Adipocyte (in vitro differentiated cells): Measurements from ENCODE around the gene PPIP5K2.
"Not testable (repeated sequence)": the region's sequence is repeated elsewhere in the genome, so short reads cannot be mapped to it uniquely, and the experiment has no call there.

Experiments used
- DNase-seq: peaks from one replicate; pipeline ENCODE4 v3.0.0-alpha.2; 2015; ENCODE audit warnings: low read depth
- H3K27me3 ChIP-seq: replicated peaks from 2 replicates; pipeline ENCODE4 v1.7.0; 2013; ENCODE audit warnings: mild to moderate bottlenecking, low read length, moderate library complexity; ENCODE audit not compliant: control insufficient read depth, insufficient read depth
- H3K36me3 ChIP-seq: 2 replicates; pipeline ENCODE4 v1.7.0; 2013; ENCODE audit warnings: low read length, mild to moderate bottlenecking, moderate library complexity; ENCODE audit not compliant: control insufficient read depth, insufficient read depth, severe bottlenecking
- H3K4me1 ChIP-seq: 2 replicates; pipeline ENCODE4 v1.7.0; 2013; ENCODE audit warnings: mild to moderate bottlenecking, low read length, moderate library complexity; ENCODE audit not compliant: control insufficient read depth, insufficient read depth
- H3K4me3 ChIP-seq: 2 replicates; pipeline ENCODE4 v1.7.0; 2013; ENCODE audit warnings: mild to moderate bottlenecking, low read length, moderate library complexity
- H3K9ac ChIP-seq: 2 replicates; pipeline ENCODE4 v1.7.0; 2013; ENCODE audit warnings: mild to moderate bottlenecking, low read length, moderate library complexity
- H3K9me3 ChIP-seq: 2 replicates; pipeline ENCODE4 v1.7.0; 2013; ENCODE audit warnings: mild to moderate bottlenecking, low read length, moderate library complexity; ENCODE audit not compliant: control insufficient read depth

PPIP5K2 gene

DNA sequence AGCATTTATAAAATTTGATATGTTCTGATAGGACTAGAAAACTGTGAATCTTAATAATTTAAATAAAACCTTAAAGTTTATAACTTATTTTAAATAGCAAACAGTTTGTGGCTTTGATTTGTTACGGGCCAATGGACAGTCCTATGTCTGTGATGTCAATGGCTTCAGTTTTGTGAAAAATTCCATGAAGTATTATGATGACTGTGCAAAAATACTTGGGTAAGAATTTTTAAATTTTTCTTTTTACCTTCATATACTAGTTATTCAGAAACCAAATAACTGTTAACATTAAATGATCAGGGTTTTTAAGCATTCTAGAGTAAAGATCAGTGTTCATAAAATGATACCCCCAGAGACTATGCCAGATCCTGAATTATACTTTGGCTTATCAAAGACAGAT, 31.1 kb downstream of the PPIP5K2 start:
- no peak for DNase-seq
- Histone ChIP-seq H3K36me3 (peaks cover 41% of the 10 kb centered on the region), H3K4me3 (no peak overlapping the region), H3K4me1 (no peaks in the 10 kb centered on the region), H3K27me3 (no peaks in the 10 kb centered on the region), H3K9me3 (no peaks in the 10 kb centered on the region), H3K9ac (no peak overlapping the region)

DNA sequence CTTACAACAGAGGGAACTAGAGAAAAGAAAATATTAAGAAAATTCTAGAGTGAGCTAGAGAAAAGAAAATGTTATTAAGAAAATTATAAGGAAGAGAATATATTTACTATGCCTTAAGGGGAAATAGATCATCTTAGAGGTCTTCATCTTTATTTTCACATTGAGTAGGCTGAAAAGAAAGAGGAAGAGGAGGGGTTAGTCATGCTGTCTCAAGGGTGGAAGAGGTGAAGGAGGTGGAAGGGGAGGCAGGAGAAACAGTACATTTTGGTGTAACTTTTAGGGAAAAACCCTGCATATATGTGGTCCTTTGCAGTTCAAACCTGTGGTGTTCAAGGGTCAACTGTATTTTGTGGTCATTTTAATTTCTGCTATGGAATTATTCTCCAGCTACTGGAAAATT, 46.6 kb downstream of the PPIP5K2 start:
- Histone ChIP-seq H3K27me3 (no peaks in the 10 kb centered on the region), H3K36me3 (peaks cover 36% of the 10 kb centered on the region)

DNA sequence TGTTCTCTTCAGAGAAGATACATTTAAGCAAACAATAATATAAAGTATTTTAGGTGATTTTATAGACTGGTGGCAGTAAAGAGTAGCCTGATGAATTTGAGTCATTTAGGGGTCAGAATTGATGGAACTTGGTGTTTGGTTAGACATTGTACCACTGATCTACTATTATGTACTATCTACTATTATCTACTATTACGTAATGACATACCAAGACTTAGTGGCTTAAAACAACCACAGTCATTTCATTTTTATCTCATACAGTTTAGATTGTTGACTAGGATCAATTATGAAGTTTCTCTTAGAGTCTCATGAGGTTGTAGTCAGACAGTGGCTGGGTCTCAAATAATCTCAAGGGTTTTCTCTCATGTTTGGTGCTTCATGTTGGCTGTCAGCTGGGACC, 54.0 kb downstream of the PPIP5K2 start:
- peaks cover 28% of the 10 kb centered on the region for H3K36me3 ChIP-seq

More for the DNA sequence above, 46.6 kb downstream of the PPIP5K2 start:
- no peak overlapping the region for H3K4me3 ChIP-seq
- no peaks in the 10 kb centered on the region for H3K9me3 ChIP-seq
- DNase-seq, result no peak
- no peak overlapping the region for H3K9ac ChIP-seq
- no peaks in the 10 kb centered on the region for H3K4me1 ChIP-seq

DNA sequence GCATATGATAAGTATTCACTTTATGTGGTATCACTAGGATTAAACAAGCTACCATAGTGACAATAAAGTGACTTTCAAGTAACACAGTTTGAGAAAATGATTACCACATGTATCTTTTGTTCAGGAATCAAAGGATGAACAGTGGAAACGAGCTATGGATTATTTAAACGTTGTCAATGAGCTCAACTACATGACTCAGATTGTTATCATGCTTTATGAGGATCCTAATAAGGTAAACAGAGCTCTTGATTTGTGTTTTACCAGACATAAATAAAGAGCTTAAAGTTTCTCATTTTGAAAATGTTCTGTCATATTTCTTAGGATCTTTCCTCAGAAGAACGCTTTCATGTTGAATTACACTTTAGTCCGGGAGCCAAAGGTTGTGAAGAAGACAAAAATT, 57.4 kb downstream of the PPIP5K2 start:
- H3K36me3 ChIP-seq, result peaks cover 44% of the 10 kb centered on the region
- no peaks in the 10 kb centered on the region for H3K27me3 ChIP-seq
- H3K4me3 ChIP-seq, result no peak overlapping the region
- no peak overlapping the region for H3K9ac ChIP-seq
- H3K9me3 ChIP-seq, result no peaks in the 10 kb centered on the region
- no peak for DNase-seq
- H3K4me1 ChIP-seq, result no peaks in the 10 kb centered on the region

More for the DNA sequence above, 54.0 kb downstream of the PPIP5K2 start:
- no peaks in the 10 kb centered on the region for H3K4me1 ChIP-seq
- no peak for DNase-seq
- H3K4me3 ChIP-seq, result no peak overlapping the region
- H3K9me3 ChIP-seq, result no peaks in the 10 kb centered on the region
- H3K27me3 ChIP-seq, result no peaks in the 10 kb centered on the region
- no peak overlapping the region for H3K9ac ChIP-seq

DNA sequence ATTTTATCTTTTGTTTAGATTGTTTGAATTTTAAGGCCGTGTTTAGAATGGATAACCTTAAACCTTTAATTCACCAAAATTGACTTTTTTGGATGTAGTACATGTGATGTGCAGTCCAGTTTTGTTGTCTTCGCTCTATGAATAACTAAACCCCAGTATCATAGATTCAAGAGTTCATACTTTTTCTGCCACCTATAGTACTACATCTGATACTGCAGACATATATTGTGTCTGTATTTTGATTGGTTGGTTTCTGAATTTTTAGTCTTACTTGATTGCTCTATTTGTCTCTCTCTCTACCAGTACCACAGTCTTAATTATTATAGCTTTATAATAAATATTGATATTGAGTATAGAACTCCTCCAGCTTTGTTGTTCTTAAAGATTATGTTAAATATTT, 58.1 kb downstream of the PPIP5K2 start:
- H3K4me3 ChIP-seq, result no peak overlapping the region
- DNase-seq, result peak; percentile 1
- H3K27me3 ChIP-seq, result no peaks in the 10 kb centered on the region
- no peak overlapping the region for H3K9ac ChIP-seq
- H3K36me3 ChIP-seq, result peaks cover 45% of the 10 kb centered on the region
- H3K4me1 ChIP-seq, result no peaks in the 10 kb centered on the region
- H3K9me3 ChIP-seq, result no peaks in the 10 kb centered on the region

DNA sequence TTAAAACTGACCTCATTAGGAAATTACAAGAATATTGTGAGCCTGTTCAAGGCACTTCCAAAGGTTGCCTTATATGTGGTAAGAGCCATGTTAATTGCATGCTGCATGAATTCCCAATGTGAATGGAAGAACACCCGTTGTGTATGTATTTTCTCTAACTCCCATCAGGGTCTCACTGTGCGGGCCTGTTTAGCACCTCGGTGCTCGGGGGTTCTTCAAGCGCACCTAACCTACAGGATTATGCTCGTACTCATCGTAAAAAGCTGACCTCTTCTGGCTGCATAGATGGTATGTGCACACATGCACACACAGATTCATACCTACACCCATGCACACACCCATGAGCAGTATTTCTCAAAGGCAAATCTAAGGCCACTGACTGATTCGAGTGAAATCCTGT, 66.1 kb downstream of the PPIP5K2 start:
- Histone ChIP-seq H3K36me3 (peaks cover 69% of the 10 kb centered on the region), H3K4me3 (no peak overlapping the region)

DNA sequence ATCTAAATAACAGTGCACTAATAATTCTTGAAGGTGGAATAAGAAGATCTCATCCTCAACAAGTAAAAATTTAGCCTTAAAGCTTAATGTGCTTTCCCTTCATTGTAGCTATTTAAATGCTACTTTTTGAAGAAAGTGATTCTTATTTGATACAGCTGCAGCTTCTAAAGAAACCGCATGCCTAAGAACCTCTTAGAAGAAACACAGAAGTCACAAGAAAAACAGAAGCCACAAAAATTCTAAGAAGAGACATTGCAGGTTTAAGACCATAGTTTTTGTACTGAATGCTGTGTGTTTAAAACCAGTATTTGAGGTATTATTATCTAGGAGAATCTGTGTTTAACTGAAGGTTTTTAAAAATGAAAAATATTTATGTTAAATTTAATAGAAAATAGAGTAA, 68.3 kb downstream of the PPIP5K2 start:
- Histone ChIP-seq H3K27me3 (no peaks in the 10 kb centered on the region), H3K9ac (no peak overlapping the region), H3K4me3 (no peak overlapping the region), H3K36me3 (peaks cover 78% of the 10 kb centered on the region), H3K4me1 (no peaks in the 10 kb centered on the region), H3K9me3 (no peaks in the 10 kb centered on the region)
- no peak for DNase-seq

More for the DNA sequence above, 66.1 kb downstream of the PPIP5K2 start:
- no peaks in the 10 kb centered on the region for H3K27me3 ChIP-seq
- H3K4me1 ChIP-seq, result no peaks in the 10 kb centered on the region
- no peak overlapping the region for H3K9ac ChIP-seq
- no peaks in the 10 kb centered on the region for H3K9me3 ChIP-seq
- DNase-seq, result no peak

DNA sequence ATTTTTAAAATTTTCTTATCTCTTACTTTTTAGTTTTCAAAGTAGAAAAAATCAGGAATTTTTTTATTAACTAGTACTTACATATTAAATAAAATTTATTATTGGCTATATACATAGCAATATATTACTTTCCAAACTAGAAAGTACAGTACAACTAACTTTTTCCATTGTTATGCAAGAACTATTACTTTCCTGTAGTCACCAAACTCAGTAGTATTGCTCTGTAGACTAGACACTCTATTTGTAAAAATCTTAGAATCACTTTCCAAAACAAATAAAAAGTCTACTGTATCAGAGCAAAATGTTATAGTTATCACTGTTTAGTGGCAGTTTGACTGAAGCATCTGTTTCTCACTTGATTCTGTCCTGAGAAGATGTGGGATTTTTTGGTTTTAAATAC, 83.1 kb downstream of the PPIP5K2 start:
- no peaks in the 10 kb centered on the region for H3K9me3 ChIP-seq
- peaks cover 35% of the 10 kb centered on the region for H3K36me3 ChIP-seq
- no peak overlapping the region for H3K4me3 ChIP-seq
- DNase-seq, result no peak
- H3K4me1 ChIP-seq, result peaks cover 5% of the 10 kb centered on the region
- H3K27me3 ChIP-seq, result no peaks in the 10 kb centered on the region
- H3K9ac ChIP-seq, result no peak overlapping the region

DNA sequence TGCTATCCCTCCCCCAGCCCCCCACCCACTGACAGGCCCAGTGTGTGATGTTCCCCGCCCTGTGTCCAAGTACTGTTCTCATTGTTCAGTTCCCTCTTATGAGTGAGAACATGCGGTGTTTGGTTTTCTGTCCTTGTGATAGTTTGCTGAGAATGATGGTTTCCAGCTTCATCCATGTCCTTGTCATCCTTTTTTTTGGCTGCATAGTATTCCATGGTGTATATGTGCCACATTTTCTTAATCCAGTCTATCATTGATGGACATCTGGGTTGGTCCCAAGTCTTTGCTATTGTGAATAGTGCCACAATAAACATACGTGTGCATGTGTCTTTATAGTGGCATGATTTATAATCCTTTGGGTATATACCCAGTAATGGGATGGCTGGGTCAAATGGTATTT, 84.9 kb downstream of the PPIP5K2 start:
- not testable (repeated sequence) for H3K4me1 ChIP-seq, H3K27me3 ChIP-seq, H3K9me3 ChIP-seq, DNase-seq, H3K4me3 ChIP-seq, H3K9ac ChIP-seq
- H3K36me3 ChIP-seq, result peaks cover 25% of the 10 kb centered on the region

DNA sequence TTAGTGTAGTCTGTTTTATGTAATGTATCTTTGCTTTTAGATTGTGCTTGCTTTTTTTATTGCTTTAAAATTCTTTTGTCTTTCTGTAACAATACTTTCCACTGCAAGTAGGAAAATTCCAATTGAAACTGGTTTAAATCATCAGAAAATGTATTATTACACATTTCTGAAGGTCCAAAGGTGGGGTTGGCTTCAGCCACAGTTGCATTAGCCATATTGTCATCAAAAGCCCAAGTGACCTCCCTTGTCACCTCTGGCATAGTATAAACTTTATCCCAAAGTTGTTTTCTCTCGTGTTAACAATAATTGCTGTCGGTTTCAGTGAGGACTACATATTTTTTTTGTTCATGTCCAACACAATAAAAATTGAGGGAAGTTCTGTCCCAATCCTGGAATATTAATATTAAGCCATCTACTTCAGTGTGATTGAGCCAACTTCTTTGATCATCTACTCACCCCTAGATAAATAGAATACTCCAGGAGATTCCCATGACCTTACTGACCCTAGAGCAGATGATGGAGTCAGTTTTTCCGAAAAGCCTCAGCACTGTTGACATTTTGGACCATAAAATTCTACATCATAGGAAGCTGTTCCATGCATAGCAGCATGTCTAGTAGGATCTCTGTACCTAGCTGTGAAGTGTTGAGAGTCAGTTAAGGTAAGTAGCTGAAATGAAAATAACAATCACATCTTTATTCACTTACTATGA, 86.0 kb downstream of the PPIP5K2 start:
- Histone ChIP-seq H3K9me3 (no peaks in the 10 kb centered on the region), H3K36me3 (peaks cover 22% of the 10 kb centered on the region), H3K9ac (no peak overlapping the region), H3K27me3 (no peaks in the 10 kb centered on the region), H3K4me1 (peaks cover 5% of the 10 kb centered on the region), H3K4me3 (no peak overlapping the region)
- no peak for DNase-seq

DNA sequence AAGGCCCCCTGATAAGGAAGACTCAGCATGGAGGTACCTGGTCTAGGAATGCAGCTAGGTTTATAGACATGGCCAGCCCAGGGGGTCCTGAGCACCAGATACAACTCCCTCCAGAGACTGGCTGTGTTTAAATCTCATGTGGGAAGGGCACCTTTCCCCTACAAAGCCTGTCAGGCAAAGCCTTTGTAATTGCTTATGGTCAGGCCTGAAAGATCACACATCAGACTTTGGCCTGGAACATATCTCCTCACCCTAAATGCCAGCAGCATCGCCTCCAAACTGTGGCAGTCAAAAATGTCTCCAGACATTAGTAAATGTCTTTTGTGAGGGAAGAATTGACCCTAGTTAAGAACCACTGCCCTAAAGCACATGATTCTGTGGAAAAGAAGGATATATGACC, 86.9 kb downstream of the PPIP5K2 start:
- H3K27me3 ChIP-seq, result no peaks in the 10 kb centered on the region

DNA sequence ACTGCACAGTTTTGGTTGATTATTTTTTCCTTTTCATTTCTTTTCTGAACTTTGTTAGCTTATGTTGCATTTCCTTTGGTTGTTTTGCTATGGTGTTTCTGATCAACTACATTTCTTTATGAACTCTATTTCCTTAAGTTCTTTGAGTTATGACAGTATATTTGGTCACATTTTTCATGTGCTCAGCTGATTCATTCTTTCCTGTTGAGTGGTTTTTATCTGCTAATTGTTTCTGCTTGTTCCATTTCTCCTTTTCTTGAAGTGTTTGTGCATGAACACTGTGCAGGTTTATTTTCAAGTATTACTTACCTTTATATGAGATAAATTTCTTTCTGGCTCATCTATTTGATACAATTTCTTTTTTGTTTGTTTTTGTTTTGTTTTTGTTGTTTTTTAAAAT, 87.6 kb downstream of the PPIP5K2 start:
- DNase-seq, result peak; percentile 37
- peaks cover 14% of the 10 kb centered on the region for H3K4me1 ChIP-seq
- H3K27me3 ChIP-seq, result no peaks in the 10 kb centered on the region
- peaks cover 18% of the 10 kb centered on the region for H3K36me3 ChIP-seq
- no peaks in the 10 kb centered on the region for H3K9me3 ChIP-seq
- H3K4me3 ChIP-seq, result no peak overlapping the region
- no peak overlapping the region for H3K9ac ChIP-seq

More for the DNA sequence above, 86.9 kb downstream of the PPIP5K2 start:
- no peak overlapping the region for H3K4me3 ChIP-seq
- peaks cover 9% of the 10 kb centered on the region for H3K4me1 ChIP-seq
- no peaks in the 10 kb centered on the region for H3K9me3 ChIP-seq
- H3K9ac ChIP-seq, result no peak overlapping the region
- H3K36me3 ChIP-seq, result peaks cover 22% of the 10 kb centered on the region
- no peak for DNase-seq
